UCSD-AML1 (cell line): ENCODE data around the gene SLC3A2.
A peak's percentile ranks its signal among the peaks of the same experiment; 100 is the strongest.

Experiments used
- DNase-seq: peaks from one replicate; lab custom pipeline; 2025; ENCODE audit not compliant: unreplicated experiment; lab: John Stamatoyannopoulos, UW

SLC3A2 gene

GRCh38 chr11:62909107-62909894 is 28.6 kb downstream of the SLC3A2 start:
- DNase-seq = peak; percentile 38

GRCh38 chr11:62910141-62910882 is 29.6 kb downstream of the SLC3A2 start:
- no peak for DNase-seq

- DNase-seq = no peak
These were observed 30.7 kb downstream of the SLC3A2 start for GRCh38 chr11:62911137-62912130.

GRCh38 chr11:62912268-62912667 is 31.6 kb downstream of the SLC3A2 start:
- DNase-seq = no peak

GRCh38 chr11:62914416-62914815 is 33.7 kb downstream of the SLC3A2 start:
- no peak for DNase-seq

DNA sequence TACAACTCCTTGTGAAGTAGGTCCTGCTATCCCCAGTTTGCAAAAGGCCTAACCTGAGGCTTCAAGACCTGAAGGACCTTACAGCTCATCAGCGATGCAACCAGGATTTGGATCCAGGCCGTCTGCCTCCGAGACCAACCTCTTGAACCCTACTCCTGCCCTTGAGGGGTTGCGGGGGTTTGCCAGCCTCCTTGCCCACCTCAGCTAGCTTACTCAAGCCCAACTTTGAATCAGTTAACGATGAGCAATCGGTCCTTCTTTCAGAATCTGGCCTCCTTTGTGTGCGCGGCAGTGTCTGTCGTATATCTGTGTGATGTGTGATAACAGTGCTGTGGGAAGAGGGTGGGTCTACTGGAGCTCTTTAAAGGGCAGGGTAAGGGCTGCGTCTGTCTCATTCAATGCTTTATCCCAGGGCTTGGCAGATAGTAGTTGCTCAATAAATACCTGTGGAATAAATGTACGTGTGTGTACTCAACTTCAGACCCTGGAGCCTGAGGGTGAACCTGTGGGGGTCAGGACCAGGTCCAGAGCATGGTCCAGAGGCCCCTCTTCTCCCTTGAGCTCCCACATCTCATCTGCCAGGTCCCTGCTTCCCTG is 37.3 kb downstream of the SLC3A2 start:
- DNase-seq = no peak

DNA sequence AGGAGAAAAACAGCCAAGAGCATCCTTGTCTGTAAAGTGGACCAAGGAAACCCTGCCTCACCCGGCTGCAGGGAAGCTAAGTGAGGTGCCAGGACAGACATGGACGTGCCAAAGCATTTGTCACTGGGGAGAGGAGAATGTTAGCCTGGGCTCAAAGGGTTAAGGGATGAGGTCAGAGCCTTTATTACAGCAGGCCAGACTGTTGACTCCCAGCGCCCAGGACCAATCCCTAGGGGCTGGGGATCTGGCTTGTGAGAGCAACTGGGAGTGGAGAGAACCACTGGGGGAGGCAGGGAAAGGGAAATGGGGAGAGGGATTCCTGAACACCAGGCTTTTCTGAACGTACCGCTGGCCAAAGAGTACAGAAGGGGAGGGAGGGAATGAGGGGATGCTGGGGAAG is 37.8 kb downstream of the SLC3A2 start:
- DNase-seq = no peak

- DNase-seq = no peak
These were observed 38.8 kb downstream of the SLC3A2 start for GRCh38 chr11:62919476-62919875.

DNA sequence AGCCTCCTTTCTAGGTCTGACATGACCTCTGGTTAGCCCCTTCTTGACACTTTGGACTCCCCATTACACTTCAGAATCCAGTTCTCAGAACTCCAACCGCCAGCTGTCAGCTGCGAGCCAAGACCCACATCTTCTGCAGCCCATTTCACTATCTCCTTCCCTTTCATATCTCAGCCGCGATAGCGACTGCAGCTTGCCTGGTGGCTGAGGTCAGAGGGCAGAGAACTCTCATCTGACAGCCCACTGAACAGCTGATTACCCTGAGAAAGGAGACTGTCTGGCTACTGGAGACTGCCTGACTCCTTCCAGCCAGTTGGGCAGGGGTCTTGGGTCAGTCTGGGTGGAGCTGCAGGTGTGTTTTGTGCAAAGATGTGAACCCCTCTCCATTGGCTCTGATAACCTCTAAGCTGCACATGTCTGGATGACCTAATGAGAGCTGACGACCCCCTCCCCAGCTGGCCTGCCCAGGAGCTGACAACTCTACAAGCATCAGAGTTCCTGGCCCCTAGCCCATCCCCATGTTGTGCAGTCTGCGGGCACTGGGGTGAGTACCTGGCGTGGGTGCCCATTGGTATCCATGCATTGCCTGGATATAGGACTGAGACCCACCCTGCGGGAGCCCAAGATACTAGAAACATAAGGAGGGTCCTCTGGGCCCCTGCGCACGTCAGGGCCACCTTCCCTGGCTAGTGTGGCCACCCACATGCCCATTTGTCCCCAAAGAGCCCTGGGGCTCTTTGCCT is 39.4 kb downstream of the SLC3A2 start:
- no peak for DNase-seq

DNA sequence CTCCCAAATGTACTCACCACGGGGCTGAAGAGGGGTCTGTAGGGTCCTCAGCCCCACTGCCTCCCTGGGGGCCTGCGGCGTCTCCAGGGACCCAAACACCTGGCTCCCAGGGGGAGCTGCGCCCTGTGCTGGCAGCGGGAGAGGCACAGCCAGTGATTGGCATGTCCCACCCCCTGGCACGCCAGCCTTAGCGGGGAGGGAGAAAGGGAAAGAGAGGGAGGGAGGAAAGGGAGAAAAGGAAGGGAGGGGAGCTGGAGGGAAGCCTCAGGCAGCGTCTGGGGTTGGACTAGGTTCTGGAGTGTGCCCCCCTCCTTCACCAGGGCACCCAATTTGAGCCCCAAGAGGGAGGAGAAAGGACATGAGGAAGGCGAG is 40.5 kb downstream of the SLC3A2 start, which contains the start of gene CHRM1:
Gene CHRM1, minus strand, starts transcription at position 163 of the 372 bp plus-strand sequence. CDS start 10,263 bp downstream, outside the sequence.
- DNase-seq = no peak

DNA sequence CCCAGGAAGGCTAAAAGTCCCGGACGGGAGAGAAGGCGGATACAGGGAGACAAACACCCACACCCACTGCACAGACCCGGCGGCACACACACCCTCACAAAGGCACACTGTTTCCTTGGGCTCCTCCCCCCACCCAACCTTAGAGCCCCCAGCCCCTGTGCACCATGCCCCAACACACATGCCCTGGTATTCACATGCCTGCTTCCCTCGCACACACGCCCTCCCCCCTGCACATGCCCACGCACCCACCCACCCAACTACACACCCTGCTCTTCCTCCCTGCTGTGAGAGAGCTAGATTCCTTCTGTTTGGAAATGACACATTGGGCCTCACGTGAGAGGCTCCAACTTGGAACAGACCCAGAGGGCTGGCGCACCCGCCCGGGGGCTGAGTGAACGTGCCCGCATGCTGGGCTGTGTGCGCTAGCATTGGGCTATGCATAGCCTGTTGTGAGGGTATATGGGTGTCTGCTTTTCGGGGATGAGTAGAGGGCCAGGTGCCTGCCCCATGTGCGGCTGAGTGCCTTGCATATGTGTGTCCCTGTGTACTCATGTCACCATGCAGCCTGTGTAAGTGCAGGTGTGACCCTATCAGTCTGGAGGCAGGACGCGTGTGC is 41.0 kb downstream of the SLC3A2 start:
- DNase-seq = no peak

GRCh38 chr11:62922189-62922589 is 41.5 kb downstream of the SLC3A2 start:
- no peak for DNase-seq

DNA sequence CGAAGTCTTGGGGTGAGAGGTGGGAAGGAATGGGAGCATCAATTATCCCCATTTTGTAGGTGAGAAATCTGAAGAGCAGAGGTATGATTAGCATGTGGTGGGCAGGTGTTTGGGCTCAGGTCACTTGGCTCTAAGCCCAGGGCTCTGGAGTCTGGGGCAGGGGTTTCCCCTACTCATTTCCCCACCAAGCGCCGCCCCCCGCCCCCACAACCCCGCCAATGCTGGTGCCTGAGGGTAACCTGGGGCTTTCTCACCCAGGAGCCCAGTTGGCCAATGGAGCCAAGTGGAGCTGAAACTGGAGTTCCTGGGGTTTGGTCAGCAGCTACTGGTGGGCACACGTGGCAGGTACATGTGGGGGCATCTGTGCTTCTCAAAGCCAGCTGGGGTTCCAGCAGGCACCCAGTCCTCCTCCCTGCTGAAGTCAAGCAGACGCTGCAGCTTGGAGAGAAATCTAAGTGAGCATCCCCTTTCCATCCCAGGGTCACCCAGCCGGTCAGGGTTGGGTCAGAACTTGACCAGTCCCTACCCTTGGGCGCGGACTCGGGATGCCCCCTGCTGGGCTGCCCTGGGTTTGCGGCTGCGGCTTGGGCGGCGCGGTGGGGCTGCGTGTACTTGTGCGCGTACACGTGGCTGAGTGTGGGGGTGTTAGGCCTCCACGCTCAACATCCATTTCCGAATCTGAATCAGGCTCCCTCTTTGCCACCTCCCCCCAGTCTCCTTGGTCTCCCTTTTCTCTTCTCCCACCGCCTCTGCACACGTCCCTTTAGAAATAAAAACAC is 42.1 kb downstream of the SLC3A2 start:
- DNase-seq = no peak

GRCh38 chr11:62923601-62924411 is 43.1 kb downstream of the SLC3A2 start:
- DNase-seq = no peak

DNA sequence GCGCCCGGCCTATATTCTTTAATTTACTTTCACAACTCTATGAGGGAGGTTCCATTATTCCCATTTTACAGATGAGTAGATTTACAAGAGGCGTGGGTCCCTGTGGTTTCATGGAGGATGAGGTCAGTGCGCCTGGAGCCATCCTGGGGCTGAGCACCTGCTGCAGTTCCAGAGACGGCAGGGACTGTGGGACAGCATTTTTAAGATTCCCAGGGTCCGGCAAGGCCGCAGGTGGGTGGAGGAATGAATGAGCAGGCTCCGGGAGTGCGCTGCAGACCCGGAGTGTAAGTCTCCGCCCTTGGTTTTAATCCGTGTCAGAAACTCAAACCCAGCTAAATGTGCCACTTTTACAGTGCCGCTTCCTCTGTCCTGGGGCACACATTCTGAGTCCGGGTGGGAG is 44.6 kb downstream of the SLC3A2 start:
- DNase-seq = no peak

DNA sequence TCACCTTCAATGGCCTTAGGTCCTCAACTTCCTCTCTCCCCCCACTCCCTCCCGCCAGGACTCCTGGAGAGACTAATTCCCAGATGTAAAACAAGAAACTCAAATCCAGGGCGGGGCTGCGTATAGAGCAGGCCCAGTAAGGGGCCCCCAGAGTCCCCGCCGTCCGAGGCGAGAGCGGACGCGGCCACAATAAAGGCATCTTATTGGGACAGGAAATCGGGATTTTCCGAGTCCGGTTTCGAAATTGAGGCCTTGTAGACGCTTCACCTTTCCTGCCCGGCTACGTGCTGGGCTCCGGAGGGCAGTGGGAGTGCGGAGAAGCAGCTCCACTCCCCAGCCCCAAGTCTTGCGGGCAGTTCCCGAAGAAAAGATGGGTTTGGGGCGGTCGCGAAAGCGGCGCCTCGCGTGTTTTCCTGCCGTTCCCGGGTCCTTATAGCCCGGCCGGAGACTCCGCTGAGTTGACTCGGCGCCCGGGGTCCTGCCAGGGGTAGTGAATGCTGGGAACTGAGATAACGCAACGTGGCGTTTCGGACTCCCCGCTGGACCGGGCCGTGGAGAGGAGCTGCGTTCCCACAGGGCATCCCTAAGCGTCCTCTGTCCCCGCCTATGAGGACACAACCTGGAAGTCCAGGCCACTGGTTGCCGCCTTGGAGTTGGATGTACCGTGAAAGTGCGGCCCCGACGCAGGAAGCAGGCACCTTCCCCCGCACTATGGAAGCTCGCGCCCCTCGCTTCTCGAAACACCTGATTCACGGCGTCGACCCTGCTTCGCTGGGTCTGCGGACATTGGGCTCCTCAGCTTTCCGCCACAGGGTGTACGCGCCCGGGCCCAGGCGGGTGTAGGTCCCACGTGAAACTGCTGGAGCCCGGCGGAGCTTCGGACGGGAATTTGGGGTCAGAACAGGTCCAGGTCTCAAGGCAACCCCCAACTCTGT is 45.3 kb downstream of the SLC3A2 start:
- no peak for DNase-seq
